Neuronal stem cell (in vitro differentiated cells): ENCODE data around the gene AGBL4.

Experiments
- DNase-seq: peaks from one replicate; pipeline ENCODE4 v3.0.0-alpha.2; 2013; ENCODE audit warnings: low spot score
- H2AFZ ChIP-seq: one replicate; pipeline ENCODE4 v1.6.1; 2013; ENCODE audit warnings: mild to moderate bottlenecking, low read length, inconsistent platforms
- H2AK5ac ChIP-seq: 2 replicates; pipeline ENCODE4 v1.6.1; 2013; ENCODE audit warnings: low read depth, mild to moderate bottlenecking, inconsistent platforms, low read length, moderate library complexity, mixed read lengths
- H2BK120ac ChIP-seq: 2 replicates; pipeline ENCODE4 v1.6.1; 2013; ENCODE audit warnings: low read depth, mild to moderate bottlenecking, inconsistent platforms, low read length, moderate library complexity, mixed read lengths
- H2BK12ac ChIP-seq: one replicate; pipeline ENCODE4 v1.6.1; 2013; ENCODE audit warnings: low read length, inconsistent platforms
- H2BK15ac ChIP-seq: 2 replicates; pipeline ENCODE4 v1.6.1; 2013; ENCODE audit warnings: mild to moderate bottlenecking, low read length, inconsistent platforms, mixed read lengths
- H2BK5ac ChIP-seq: one replicate; pipeline ENCODE4 v1.6.1; 2013; ENCODE audit warnings: inconsistent platforms, mild to moderate bottlenecking, low read length, moderate library complexity
- H3K14ac ChIP-seq: one replicate; pipeline ENCODE4 v1.6.1; 2013; ENCODE audit warnings: low read length, inconsistent platforms
- H3K18ac ChIP-seq: 2 replicates; pipeline ENCODE4 v1.6.1; 2013; ENCODE audit warnings: low read length, inconsistent platforms
- H3K23ac ChIP-seq: 2 replicates; pipeline ENCODE4 v1.6.1; 2013; ENCODE audit warnings: low read depth, mild to moderate bottlenecking, mixed read lengths, low read length, inconsistent platforms; ENCODE audit not compliant: poor library complexity
- H3K27ac ChIP-seq: replicated peaks from 3 replicates; pipeline ENCODE4 v1.5.1; 2013; ENCODE audit warnings: low read length, inconsistent platforms
- H3K27me3 ChIP-seq, 3 experiments: 2 replicates each; pipeline ENCODE4 v1.6.1; 2013; ENCODE audit warnings: low read length in 3 of 3, mild to moderate bottlenecking in 2 of 3, inconsistent platforms in 1 of 3, low read depth in 1 of 3, mixed read lengths in 1 of 3, moderate library complexity in 1 of 3; ENCODE audit not compliant: control insufficient read depth in 3 of 3, insufficient read depth in 3 of 3
- H3K36me3 ChIP-seq, 2 donors: replicated peaks in 1 of 2; 2 replicates each; pipeline ENCODE4 v1.6.1; 2013; ENCODE audit warnings: low read length in 2 of 2; ENCODE audit not compliant: control insufficient read depth in 2 of 2, insufficient read depth in 2 of 2
- H3K4ac ChIP-seq: 2 replicates; pipeline ENCODE4 v1.6.1; 2013; ENCODE audit warnings: inconsistent platforms, mild to moderate bottlenecking, low read length, moderate library complexity
- H3K4me1 ChIP-seq, 2 donors: 1 replicate in 1 of 2; 2 replicates in 1 of 2; pipeline ENCODE4 v1.6.1; 2013; ENCODE audit warnings: low read length in 2 of 2, low read depth in 1 of 2; ENCODE audit not compliant: control insufficient read depth in 2 of 2, insufficient read depth in 1 of 2
- H3K4me2 ChIP-seq: one replicate; pipeline ENCODE4 v1.6.1; 2013; ENCODE audit warnings: mild to moderate bottlenecking, low read length, inconsistent platforms; ENCODE audit not compliant: insufficient read depth, poor library complexity, severe bottlenecking
- H3K4me3 ChIP-seq, 2 donors: 2 replicates each; pipeline ENCODE4 v1.5.1; 2013; ENCODE audit warnings: low read length in 2 of 2, mild to moderate bottlenecking in 2 of 2, inconsistent platforms in 1 of 2, moderate library complexity in 1 of 2
- H3K79me1 ChIP-seq: one replicate; pipeline ENCODE4 v1.6.1; 2013; ENCODE audit warnings: low read depth, mild to moderate bottlenecking, inconsistent platforms, low read length, moderate library complexity
- H3K9ac ChIP-seq: one replicate; pipeline ENCODE4 v1.6.1; 2013; ENCODE audit warnings: mild to moderate bottlenecking, low read depth, low read length, inconsistent platforms; ENCODE audit not compliant: poor library complexity
- H3K9me3 ChIP-seq, 2 donors: replicated peaks in 1 of 2; 2 replicates each; pipeline versions ENCODE3 to v1.6.1; 2013; ENCODE audit warnings: low read length in 2 of 2, mild to moderate bottlenecking in 2 of 2, inconsistent platforms in 1 of 2, low read depth in 1 of 2, mixed read lengths in 1 of 2, moderate library complexity in 1 of 2; ENCODE audit not compliant: control insufficient read depth in 2 of 2, insufficient read depth in 1 of 2
- H4K8ac ChIP-seq: one replicate; pipeline ENCODE4 v1.6.1; 2013; ENCODE audit warnings: low read depth, mild to moderate bottlenecking, inconsistent platforms, low read length, moderate library complexity
- H4K91ac ChIP-seq: one replicate; pipeline ENCODE4 v1.6.1; 2013; ENCODE audit warnings: low read length, low read depth, mild to moderate bottlenecking, inconsistent platforms; ENCODE audit not compliant: poor library complexity
- WGBS, 2 donors: extraction: QIAGEN DNeasy Blood & Tissue Kit; methylation state at CpG; one replicate each; pipeline ENCODE4 v1.1.7; 2013; ENCODE audit warnings: missing lambda C conversion rate in 2 of 2, mixed read lengths in 1 of 2; ENCODE audit not compliant: insufficient read length in 2 of 2, insufficient replicate concordance in 1 of 2; ENCODE audit errors: extremely low coverage in 2 of 2; 5-methylcytosine and 5-hydroxymethylcytosine counted together

The AGBL4 gene

GRCh38 chr1:48756683-48757316 is 1267.0 kb downstream of the AGBL4 start:
- Histone ChIP-seq H3K36me3 (peaks cover 30 to 97% of the 10 kb centered on the region in 2 donors), H3K4ac (no peak overlapping the region), H3K18ac (no peak overlapping the region), H3K27me3 (no peaks in the 10 kb centered on the region), H2AFZ (no peak overlapping the region), H3K9ac (no peak overlapping the region), H3K4me3 (no peak overlapping the region), H2AK5ac (no peak overlapping the region), H2BK120ac (no peak overlapping the region), H4K91ac (no peak overlapping the region), H3K9me3 (no peaks in the 10 kb centered on the region), H3K23ac (no peak overlapping the region), H2BK5ac (no peak overlapping the region), H3K79me1 (peaks cover 3% of the 10 kb centered on the region), H3K4me1 (no peaks in the 10 kb centered on the region), H3K27ac (no peak overlapping the region), H3K14ac (no peak overlapping the region), H4K8ac (no peak overlapping the region), H2BK15ac (no peak overlapping the region), H2BK12ac (no peak overlapping the region), H3K4me2 (no peak overlapping the region)
- no CpG with 5 or more reads among the region's 1 CpG for whole genome bisulfite sequencing, 2 donors
- DNase-seq: no peak

- H3K23ac ChIP-seq: no peak overlapping the region
- H3K27me3 ChIP-seq: no peaks in the 10 kb centered on the region
- no CpG with 5 or more reads among the region's 1 CpG for WGBS, 2 donors
- H3K4me2 ChIP-seq: no peak overlapping the region
- H3K79me1 ChIP-seq: no peaks in the 10 kb centered on the region
- no peaks in the 10 kb centered on the region for H3K4me1 ChIP-seq
- no peak overlapping the region for H4K8ac ChIP-seq
- no peak overlapping the region for H2BK120ac ChIP-seq
- no peak overlapping the region for H2AFZ ChIP-seq
- H2BK15ac ChIP-seq: no peak overlapping the region
- H3K18ac ChIP-seq: no peak overlapping the region
- no peak overlapping the region for H3K4ac ChIP-seq
- H3K9me3 ChIP-seq: no peaks in the 10 kb centered on the region
- H3K27ac ChIP-seq: no peak overlapping the region
- no peak overlapping the region for H3K14ac ChIP-seq
- no peak overlapping the region for H2BK5ac ChIP-seq
- no peak overlapping the region for H2AK5ac ChIP-seq
- H3K9ac ChIP-seq: no peak overlapping the region
- H4K91ac ChIP-seq: no peak overlapping the region
- H3K4me3 ChIP-seq: no peak overlapping the region
- H3K36me3 ChIP-seq: peaks cover 21 to 96% of the 10 kb centered on the region in 2 donors
- no peak overlapping the region for H2BK12ac ChIP-seq
- no peak for DNase-seq
These were observed 1270.5 kb downstream of the AGBL4 start for GRCh38 chr1:48753293-48753692.

DNA sequence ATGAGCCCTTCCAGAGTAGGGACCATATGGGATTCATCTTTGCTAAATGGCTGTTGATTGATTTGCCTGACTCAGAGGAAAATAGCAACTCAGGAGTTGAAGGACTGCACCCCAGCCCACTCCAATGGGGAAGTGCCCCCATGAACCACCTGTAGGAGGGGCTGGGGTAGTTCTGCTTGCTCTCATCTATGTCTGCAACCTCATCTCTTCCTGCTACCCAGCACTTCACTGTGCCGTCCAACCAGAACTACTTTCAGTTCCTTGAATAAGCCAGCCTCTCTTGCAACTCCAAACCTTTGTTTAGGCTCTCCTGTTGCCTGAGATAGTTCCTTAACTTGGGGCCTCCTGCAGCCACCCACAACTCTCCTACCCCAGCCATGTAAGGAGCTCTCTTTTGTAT is 1273.6 kb downstream of the AGBL4 start:
- Histone ChIP-seq H4K91ac (no peak overlapping the region), H3K4me1 (no peaks in the 10 kb centered on the region), H3K14ac (no peak overlapping the region), H3K9ac (no peak overlapping the region), H2BK120ac (no peak overlapping the region), H3K4me2 (no peak overlapping the region), H3K4ac (no peak overlapping the region), H3K36me3 (peaks cover 19 to 87% of the 10 kb centered on the region in 2 donors), H3K18ac (no peak overlapping the region), H2AK5ac (no peak overlapping the region), H3K9me3 (no peaks in the 10 kb centered on the region), H3K23ac (no peak overlapping the region), H2BK5ac (no peak overlapping the region), H3K79me1 (no peaks in the 10 kb centered on the region), H2BK12ac (no peak overlapping the region), H2AFZ (no peak overlapping the region), H4K8ac (no peak overlapping the region), H3K27me3 (no peaks in the 10 kb centered on the region), H3K27ac (no peak overlapping the region), H2BK15ac (no peak overlapping the region), H3K4me3 (no peak overlapping the region)
- no CpG with 5 or more reads among the region's 1 CpG for WGBS, 2 donors
- DNase-seq: no peak

DNA sequence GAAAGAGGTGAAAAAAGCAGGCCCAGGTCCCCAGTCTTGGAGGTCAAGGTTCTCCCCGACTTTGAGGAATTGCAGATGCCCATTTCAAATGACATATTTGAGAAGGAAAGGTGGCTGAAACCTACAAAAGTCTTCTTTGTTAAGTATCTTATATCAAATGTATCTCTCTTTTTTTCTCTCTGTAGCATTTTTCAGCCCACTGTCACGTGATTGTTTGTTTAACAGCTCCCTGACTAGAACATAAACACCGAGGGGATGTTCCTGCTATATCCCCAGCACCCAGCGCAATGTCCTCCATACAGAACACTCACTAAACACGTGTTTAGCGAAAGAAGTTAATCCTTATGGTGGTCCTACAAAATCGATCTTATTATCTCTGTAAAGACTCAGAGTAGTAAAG is 1274.7 kb downstream of the AGBL4 start:
- Histone ChIP-seq H2AK5ac (no peak overlapping the region), H2BK12ac (no peak overlapping the region), H4K91ac (no peak overlapping the region), H4K8ac (no peak overlapping the region), H2BK15ac (no peak overlapping the region), H3K18ac (no peak overlapping the region), H3K36me3 (peaks cover 25 to 87% of the 10 kb centered on the region in 2 donors), H3K4me2 (no peak overlapping the region), H3K23ac (no peak overlapping the region), H3K14ac (no peak overlapping the region), H3K9ac (no peak overlapping the region), H3K9me3 (no peaks in the 10 kb centered on the region), H2AFZ (no peak overlapping the region), H3K79me1 (no peaks in the 10 kb centered on the region), H3K27me3 (no peaks in the 10 kb centered on the region), H3K4me1 (no peaks in the 10 kb centered on the region), H2BK120ac (no peak overlapping the region), H2BK5ac (no peak overlapping the region), H3K4ac (no peak overlapping the region), H3K27ac (no peak overlapping the region), H3K4me3 (no peak overlapping the region)
- DNase-seq: no peak
- WGBS, 2 donors: no CpG with 5 or more reads among the region's 7 CpGs
